Measurements from ENCODE around the gene KIF5A.
"Not testable (repeated sequence)": the region's sequence is repeated elsewhere in the genome, so short reads cannot be mapped to it uniquely, and the experiment has no call there.

Gene KIF5A

DNA sequence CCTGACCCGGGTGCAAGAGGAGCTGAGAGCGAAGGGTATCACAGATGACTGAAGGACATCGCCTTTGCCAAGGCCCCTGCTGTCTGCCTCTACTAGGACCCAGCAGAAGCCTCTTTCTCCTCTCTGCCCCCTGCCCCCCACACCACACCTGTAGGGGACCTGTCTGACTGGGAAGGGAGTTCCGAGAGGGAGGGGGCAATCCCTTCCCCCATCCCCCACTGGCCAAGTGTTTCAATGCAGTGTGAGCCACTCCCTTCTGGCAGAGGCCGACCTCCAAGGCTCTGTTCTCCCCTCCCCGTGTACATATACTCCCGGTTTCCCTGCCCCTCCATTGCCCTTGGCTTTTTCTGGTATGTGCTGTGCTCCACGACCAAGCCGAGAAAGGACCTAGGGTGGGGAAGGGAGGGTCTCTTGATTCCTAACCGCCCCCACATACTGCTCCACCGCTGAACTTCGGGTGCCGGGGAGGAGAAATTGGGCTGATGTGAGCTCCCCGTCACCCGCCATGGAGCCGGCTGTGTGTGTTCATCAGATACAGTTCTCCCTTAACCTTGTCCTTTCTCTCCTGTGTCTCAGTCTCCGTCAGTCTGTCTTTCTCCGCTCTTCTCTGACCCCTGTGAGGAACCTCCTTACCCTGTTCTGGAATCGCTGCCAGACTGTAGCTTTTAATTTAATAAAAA lies 59.4 kb downstream of the KIF5A start:
- no peak for DNase-seq

DNA sequence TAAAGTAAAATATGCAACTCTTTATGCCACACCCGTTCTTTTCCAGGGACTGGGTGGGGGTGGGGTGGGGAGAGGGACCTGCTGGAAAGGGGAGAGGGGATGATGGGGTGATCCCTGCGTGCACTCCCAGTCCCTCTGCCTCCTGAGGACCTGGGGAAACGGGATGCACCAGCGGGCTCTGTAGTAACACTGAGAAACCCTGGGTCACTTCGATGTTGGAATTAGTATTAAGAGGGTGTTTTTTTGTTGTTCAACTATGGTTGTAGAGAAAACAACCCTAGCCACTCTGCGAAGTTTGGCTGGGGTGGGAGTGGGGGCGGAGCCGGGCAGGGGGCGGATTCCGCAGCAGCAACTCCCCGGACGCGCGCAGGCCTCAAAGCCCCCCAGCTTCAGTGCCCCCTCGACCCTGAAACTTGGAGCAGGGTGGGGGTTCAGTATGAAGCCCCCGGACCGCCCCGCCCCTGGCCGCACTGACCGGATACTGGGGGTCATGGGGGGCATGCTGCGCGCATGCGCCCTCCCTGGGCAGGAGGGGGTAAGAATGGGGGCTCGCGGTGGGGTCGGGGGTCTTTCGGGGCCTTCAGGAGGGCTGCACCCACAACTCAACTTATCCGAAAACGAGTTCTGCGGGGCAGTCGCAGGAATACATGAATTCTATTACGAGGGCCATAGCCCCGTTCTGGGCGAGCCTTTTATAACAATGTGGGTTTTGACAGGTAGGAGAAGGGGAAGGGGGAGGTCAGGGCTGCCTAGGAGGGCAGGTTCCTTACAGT lies 60.1 kb downstream of the KIF5A start:
- no peak for DNase-seq

DNA sequence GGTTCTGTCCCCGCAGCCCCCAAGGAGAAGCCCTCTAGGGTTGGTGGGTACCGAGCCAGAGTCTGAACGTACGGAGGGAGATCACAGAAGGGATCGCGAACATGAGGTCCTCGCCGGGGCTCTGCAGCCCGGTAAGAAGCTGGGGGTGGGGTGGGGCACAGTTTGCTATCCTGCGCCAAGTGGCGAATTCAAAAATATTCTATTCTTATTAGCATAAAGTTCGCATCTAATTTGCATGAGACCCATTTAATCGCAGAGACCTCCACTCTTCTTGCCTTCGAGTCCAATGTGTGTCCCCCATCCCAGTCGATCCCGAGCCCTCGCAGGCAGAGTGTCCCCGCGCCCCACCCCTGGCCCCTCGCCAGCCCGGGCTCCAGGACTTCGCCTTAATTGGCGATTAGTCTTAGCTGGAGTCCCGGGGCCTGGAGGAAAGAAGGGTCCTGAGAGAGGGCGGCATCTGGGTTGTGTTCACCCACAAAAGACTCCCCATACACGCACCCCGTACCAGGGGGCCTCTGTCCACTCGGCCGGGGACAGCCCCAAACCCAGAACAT lies 60.8 kb downstream of the KIF5A start:
- no peak for DNase-seq

DNA sequence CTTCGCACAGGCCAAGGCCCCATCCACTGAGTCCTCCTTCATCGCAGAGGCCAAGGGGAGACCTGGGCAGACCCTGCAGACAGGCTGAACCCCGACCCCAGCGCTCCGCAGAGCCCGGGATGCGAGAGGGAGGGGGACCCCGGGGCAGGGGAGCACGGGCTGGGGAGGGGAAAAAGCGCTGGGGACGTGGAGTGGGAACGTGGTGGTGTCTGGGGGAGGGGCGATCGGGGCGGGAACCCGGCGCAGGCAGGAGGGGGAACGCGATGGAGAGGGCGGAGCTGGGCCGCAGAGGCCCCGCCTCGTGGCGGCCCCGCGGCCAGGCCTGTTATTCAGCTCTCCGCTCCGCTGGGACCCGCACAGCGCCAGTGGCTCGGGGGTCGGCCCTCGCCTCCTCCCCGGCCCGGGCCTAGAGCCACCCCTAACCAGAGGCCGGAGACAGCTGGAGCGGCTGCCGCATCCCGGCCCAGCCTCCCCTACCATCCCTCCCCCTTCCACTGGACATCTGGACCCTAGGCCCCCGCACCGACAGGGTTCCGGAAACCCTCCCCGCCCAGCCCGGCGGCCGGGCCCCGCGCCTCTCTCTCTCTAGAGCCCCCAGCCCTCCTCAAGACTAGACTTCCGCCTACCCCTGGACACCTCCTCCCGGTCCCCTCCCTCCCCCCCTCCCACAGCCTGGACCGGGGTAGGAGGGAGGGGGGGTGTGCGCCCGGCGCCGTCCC lies 61.4 kb downstream of the KIF5A start, which contains the start of gene ARHGEF25:
Gene ARHGEF25 (plus strand): TSS at position 328 of the 719 bp plus-strand sequence. CDS start 460 bp downstream, outside the sequence.
- peak; percentile 39 for DNase-seq

DNA sequence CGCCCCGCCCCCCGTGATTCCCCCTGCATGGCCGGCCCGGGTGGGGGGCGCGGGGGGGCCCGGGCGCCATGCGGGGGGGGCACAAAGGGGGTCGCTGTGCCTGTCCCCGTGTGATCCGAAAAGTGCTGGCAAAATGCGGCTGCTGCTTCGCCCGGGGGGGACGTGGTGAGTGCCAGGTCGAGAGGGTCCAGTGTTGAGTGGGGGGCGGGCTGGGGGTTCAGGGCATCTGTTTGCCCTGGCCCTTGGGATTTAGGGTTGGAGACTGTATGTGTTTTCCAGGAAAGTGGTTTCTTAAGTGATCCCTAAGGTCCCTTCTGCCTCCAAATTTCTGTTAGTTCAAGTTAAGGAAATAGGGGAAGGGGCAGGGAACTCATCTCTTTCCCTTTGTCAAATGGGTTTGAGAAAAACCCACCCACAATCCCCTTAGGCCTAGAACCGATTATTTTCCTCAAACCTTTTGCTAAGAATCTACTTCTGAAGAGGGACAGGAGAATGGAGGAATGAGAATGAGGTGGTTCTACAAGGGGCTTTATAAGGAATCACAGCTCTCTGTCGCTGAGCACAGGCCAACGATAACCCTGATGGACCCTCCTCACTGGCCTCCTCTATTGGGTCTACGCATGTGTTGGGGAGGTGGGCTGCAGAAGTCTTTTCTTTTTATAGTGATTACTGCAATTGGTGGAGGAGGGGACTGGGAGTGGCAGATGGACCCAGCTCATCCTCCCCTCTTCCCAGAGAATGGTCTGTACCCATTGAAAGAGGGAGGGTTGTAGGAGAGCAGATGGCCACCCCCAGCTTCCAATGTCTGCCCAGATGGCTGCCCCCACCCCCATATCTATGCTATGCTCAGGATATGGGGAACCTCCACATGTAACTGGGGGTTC lies 62.2 kb downstream of the KIF5A start:
- DNase-seq, result no peak

DNA sequence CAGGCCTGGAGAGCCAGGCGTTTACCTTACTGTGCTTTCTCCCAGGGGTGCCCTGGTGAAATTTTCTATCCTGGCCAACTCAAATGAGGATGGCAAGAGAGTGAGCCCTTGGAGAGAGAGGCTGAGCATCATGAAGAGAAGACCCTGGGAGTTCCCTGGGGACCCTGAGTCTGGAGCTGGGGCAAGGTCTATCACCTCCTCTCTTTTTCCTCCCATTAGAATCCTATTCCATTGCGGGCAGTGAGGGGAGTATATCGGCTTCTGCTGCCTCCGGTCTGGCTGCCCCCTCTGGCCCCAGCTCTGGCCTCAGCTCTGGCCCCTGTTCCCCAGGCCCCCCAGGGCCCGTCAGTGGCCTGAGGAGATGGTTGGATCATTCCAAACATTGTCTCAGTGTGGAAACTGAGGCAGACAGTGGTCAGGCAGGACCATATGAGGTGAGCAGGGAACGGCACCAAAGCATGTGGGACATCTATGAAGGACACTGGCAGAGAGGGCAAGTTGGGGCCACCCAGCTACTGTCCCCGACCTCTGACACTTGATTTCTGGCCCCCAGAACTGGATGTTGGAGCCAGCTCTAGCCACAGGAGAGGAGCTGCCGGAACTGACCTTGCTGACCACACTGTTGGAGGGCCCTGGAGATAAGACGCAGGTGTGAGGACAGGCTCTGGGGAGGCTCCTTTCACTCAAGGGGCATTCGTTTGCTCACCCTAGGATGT lies 63.0 kb downstream of the KIF5A start:
- DNase-seq, result no peak

DNA sequence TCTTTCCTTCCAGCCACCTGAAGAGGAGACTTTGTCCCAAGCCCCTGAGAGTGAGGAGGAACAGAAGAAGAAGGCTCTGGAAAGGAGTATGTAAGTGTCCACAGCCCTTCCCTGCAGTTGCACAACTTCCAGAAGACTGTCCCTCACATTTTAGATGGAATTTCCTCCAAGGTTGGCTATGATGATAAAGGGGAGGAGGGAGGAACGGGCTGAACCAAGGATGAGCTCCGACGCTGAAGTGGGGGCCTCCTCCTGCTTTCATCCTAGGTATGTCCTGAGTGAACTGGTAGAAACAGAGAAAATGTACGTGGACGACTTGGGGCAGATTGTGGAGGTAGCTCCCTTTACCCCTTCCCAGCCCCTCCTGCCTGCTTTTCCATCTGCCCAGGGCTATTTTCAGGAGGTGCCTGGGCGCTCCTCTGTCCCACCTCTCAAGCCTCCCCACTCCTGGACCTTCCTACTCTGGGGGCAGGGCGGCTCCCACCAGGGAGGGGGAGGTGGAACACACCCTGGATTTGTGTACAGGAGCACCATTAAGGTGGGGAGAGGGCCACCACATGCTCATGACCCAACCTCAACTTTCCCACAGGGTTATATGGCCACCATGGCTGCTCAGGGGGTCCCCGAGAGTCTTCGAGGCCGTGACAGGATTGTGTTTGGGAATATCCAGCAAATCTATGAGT lies 63.7 kb downstream of the KIF5A start:
- no peak for DNase-seq

DNA sequence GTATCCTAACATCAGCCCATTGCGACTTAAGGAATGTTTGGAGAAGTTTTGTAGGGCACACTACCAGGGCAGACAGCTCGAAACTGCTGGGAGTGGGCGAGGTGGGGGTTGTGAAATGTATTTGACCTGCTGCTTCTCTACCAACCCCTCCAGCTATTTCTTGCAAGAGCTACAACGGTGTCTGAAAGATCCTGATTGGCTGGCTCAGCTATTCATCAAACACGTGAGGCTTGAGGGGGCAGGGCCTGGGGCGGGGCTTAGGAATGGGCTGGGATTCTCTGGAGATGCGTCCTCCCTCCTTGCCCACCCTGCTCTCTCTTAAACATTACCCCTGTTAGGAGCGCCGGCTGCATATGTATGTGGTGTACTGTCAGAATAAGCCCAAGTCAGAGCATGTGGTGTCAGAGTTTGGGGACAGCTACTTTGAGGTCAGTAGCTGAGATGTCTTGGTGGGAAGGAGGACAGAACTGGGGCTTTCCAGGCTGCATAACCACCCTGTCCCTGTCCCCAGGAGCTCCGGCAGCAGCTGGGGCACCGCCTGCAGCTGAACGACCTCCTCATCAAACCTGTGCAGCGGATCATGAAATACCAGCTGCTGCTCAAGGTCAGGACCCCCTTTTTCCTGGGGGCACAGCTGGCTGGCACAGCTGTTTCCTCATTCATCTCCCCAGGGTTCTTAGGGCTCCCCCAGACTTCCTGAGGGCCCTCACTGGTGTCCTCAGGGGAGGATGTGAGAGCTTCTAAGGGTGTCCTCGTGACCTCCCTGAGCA lies 64.5 kb downstream of the KIF5A start:
- DNase-seq, result peak; percentile 39

DNA sequence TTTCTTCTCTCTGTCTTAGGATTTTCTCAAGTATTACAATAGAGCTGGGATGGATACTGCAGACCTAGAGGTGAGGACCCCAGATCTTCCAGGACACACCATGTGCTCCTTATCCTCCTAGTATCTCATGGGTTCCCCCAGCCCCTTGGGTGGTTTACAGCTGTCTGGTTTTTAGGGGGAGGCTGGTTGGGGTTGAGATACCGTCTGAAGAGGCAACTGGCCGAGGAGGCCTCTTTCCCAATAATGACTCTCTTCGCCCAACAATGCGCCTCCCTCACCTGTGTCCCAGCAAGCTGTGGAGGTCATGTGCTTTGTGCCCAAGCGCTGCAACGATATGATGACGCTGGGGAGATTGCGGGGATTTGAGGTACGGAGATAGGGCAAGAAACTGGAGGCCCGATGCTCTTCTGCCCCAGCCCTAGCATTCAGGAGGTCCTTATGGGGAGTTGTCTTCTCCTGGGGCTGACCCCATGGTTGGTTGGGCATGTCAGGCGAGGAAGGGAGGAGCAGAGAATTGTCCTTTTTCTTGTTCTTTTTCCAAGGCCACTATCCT lies 65.2 kb downstream of the KIF5A start:
- DNase-seq, result no peak

DNA sequence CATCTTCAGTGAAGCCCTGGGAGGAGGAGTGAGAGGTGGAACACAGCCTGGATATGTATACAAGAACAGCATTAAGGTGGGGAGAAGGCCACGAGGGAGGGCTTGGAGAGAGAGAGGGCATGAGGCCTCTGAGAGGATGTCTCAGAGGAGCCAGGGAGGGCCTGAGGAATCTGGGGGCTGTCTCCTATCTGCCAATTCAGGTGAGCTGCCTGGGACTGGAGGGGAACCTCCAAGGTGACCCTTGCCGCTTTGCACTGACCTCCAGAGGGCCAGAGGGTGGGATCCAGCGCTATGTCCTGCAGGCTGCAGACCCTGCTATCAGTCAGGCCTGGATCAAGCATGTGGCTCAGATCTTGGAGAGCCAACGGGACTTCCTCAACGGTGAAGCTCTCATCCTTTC lies 65.8 kb downstream of the KIF5A start:
- DNase-seq, result no peak

DNA sequence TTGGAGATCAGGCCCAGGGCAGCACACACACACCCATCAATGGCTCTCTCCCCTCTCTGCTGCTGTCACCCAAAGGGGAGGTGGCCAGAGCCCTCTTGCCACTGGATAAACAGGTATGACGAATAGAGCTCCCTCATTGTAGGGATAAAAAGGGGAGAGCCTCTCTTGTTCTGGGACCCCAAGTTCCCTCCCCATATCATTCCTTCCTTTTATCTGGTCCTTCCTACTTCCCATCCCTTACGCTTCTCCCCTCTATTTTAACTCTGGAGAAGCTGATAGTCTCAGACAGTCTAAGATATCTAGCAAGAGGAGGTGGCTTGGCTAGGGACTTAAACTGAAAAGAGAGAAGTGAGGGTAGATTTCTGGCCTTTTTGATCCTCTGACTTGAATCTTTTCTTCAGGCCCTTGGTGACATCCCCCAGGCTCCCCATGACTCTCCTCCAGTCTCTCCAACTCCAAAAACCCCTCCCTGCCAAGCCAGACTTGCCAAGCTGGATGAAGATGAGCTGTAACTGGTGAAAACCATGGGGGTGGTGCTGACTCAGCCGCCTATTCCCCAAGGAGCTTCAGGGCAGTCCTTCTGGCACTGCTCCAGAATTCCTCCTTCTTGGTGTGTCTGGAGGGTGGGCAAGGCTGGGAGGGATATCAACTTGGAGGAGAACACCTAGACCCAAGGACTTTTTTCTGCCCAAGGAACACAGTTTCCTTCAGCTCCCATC lies 66.7 kb downstream of the KIF5A start:
- peak; percentile 31 for DNase-seq

DNA sequence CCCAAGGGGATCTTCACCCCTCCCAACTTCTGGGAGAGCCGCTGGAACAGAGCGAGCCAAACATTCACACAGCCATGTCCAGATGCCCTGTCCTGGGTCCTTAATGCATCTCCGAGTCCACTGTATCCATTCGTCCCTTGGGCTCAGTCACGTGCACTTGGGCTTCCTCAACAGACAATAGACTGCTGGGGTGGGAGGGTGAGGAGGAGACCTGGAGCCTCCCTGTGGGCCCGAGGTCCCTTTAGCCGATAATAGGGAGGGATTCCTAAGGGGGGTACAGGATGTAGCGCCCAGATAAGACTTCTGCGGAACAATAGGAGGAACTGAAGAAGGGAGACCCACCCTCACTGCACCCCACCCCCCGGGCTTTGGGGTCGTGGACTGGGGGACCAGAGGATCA lies 68.1 kb downstream of the KIF5A start:
- no peak for DNase-seq

DNA sequence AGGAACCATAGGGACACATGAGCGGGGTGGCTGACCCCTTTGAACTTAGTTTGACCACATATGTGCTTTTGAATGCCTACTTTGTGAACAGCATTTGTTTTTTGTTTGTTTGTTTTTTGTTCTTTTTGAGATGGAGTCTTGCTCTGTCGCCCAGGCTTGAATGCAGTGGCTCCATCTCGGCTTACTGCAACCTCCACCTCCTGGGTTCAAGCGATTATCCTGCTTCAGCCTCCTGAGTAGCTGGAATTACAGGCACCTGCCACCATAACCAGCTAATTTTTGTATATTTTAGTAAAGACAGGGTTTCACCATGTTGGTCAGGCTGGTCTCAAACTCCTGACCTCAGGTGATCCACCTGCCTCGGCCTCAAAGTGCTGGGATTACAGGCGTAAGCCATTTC lies 68.6 kb downstream of the KIF5A start:
- not testable (repeated sequence) for DNase-seq

DNA sequence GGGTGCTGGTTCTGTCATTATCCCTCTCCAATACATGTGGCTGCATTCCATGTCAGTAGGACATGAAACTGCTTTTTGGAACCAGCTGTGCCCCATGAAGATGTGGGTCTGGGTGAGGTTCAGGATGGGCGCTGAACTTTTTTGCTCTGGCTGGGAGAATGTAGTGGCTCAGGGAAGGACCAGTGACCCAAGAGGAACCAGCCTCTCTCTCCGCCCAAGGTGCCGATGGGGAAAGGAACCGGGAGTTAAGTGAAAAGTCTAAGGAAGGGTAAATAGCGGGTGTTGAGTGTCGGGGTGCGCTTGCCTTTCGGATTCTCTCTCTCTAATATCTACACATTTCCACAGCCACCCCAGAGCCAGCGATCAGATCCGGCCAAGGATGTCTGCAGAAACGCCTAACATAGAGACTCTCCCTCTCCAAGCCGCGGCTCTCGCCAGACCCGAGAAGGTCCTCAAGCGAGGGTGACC lies 69.2 kb downstream of the KIF5A start:
- DNase-seq, result no peak

DNA sequence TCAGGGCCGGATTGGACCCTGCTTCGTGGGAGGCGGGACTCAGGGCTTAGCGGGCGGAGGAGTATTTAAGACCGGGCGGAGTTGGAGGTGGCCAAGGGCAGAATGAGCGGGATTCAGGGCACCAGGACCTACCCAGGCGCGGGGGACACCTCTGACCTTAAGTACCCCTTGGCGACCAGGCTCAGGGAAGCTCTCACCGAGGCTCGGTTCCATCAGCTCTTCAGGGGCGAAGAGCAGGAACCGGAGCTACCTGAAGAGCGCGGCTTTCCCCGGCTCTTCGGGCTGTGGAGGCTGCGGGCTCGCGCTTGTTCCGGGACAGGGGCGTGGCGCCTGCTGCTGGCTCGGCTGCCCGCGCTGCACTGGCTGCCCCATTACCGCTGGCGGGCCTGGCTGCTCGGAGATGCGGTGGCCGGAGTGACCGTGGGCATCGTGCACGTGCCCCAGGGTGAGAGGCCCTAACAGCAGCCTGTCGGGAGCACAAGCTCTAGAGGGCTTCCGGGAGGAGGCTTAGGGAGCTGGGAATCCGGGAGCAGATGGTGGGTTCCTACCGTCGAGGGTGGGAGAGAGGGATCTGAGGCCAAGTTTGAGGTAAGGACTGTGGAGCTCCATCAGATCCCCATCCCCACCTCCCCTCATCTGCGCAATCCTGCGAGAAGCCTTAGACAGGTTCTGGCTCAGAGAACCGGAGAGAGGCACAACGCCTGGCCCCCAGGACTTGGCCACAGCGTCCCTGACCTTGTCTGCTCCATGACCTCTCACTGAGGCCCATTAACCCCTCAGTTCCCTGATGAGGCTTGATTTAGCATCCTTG lies 69.8 kb downstream of the KIF5A start:
- no peak for DNase-seq

DNA sequence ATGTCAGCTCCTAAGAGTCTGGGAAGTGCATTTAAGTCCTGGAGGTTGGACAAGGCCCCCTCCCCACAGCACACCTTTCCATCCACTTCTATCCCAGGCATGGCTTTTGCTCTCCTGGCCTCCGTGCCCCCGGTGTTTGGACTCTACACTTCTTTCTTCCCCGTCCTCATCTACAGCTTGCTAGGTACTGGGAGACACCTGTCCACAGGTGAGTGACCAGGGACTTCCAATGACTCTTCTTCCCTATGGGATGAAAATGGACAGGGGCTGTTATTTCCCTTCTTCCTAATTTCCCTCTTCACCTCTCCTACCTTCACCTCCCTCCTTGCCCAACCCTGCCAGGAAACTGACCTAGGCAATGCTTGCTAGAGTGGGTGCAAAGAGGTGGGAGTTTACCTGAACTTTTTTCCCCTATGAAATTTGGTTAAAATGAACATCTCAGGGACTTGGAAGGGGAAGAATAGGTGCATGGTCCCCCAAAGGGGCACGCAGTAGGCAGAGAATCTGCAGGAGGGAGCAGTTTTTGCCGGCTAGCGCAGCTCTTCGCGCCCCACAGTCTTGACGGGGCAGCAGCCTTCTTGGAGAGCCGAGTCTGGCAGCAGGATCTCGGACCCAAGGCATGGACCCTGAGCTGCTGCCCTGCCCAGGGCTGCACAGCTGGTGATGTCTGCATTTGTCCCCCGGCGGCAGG lies 70.5 kb downstream of the KIF5A start:
- no peak for DNase-seq

DNA sequence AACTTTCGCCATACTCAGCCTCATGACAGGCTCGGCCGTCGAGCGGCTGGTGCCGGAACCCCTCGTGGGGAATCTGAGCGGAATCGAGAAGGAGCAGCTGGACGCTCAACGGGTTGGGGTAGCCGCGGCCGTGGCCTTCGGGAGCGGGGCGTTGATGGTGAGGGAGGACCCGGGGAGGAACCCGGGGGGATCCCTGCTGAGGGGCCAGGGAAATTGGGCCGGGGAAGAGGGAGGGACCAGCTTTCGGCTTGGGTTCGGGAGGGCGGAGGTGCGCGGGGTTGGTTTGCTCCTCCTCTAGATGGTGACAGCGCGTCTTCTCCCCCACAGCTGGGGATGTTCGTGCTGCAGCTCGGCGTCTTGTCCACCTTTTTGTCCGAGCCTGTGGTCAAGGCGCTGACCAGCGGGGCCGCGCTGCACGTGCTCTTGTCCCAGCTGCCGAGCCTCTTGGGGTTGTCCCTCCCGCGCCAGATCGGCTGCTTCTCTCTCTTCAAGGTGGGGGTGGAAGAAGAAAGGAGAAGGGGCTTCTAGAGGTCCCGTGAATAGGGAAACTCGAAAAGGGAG lies 71.2 kb downstream of the KIF5A start:
- no peak for DNase-seq
